A673 (cell line): Measurements from ENCODE around the gene GATA5. TPM values are rescaled to one million over a fixed set of nuclear protein-coding genes. Genes with fewer than 3 reads are reported as not detected.

ENCODE experiments used
- BruUV-seq: library from RNA; stranded (reverse); fragments of 400-500 nt; replicated peaks from 2 replicates; lab custom pipeline; 2021; lab: Mats Ljungman, UMichigan
- CTCF ChIA-PET: fragments of 300-600 bp; sonication (Branson Sonifier 250); formaldehyde crosslinking; loops from one replicate; lab custom pipeline; 2022; ENCODE audit warnings: antibody characterized with exemption; lab: Charles Lee
- POLR2A ChIA-PET: fragments of 300-600 bp; sonication (Branson Sonifier 250); formaldehyde crosslinking; loops from one replicate; lab custom pipeline; 2022; ENCODE audit warnings: antibody characterized with exemption; ENCODE audit not compliant: low non-redundant PET; lab: Charles Lee
- DNase-seq: peaks from one replicate; pipeline ENCODE4 v3.0.0-alpha.2; 2015; ENCODE audit warnings: low spot score
- H3K27ac ChIP-seq: fragments of 200-600 bp; sonication (generic); 2 replicates; pipeline ENCODE4 v1.5.1; 2016; ENCODE audit warnings: mixed run types, low read depth, mild to moderate bottlenecking, mixed read lengths, antibody characterized with exemption, low read length; ENCODE audit not compliant: poor library complexity, severe bottlenecking
- H3K27me3 ChIP-seq: fragments of 200-600 bp; sonication (generic); replicated peaks from 2 replicates; pipeline ENCODE4 v1.6.1; 2017; ENCODE audit warnings: mixed run types, low read depth, mild to moderate bottlenecking, mixed read lengths, antibody characterized with exemption, low read length; ENCODE audit not compliant: insufficient read depth, poor library complexity
- H3K36me3 ChIP-seq: fragments of 200-600 bp; sonication (generic); 2 replicates; pipeline ENCODE4 v1.6.1; 2016; ENCODE audit warnings: mixed run types, mild to moderate bottlenecking, mixed read lengths, antibody characterized with exemption, low read length; ENCODE audit not compliant: insufficient read depth, poor library complexity, severe bottlenecking
- H3K4me1 ChIP-seq: fragments of 200-600 bp; sonication (generic); 2 replicates; pipeline ENCODE4 v1.6.1; 2017; ENCODE audit warnings: mixed run types, mild to moderate bottlenecking, mixed read lengths, antibody characterized with exemption, low read length; ENCODE audit not compliant: insufficient read depth, poor library complexity, severe bottlenecking
- H3K4me3 ChIP-seq: fragments of 200-600 bp; sonication (generic); 2 replicates; pipeline ENCODE4 v1.5.1; 2016; ENCODE audit warnings: low read depth, mixed run types, mild to moderate bottlenecking, mixed read lengths, low read length; ENCODE audit not compliant: poor library complexity, severe bottlenecking
- H3K9me3 ChIP-seq: fragments of 200-600 bp; sonication (generic); 2 replicates; pipeline ENCODE4 v1.6.1; 2016; ENCODE audit warnings: mixed run types, low read depth, mild to moderate bottlenecking, mixed read lengths, antibody characterized with exemption, low read length; ENCODE audit not compliant: poor library complexity, severe bottlenecking
- CTCF ChIP-seq: fragments of 300-800, 200-600 bp; sonication (generic); conservative IDR thresholded peaks from 2 replicates; pipeline ENCODE4 v1.5.1; 2017; ENCODE audit warnings: low read depth, mild to moderate bottlenecking, antibody characterized with exemption, low read length, moderate library complexity, mixed read lengths
- EZH2 ChIP-seq: fragments of 200-600 bp; sonication (generic); IDR thresholded peaks from 2 replicates; pipeline ENCODE4 v1.6.1; 2017; ENCODE audit warnings: borderline replicate concordance, low read depth, mild to moderate bottlenecking, mixed read lengths, antibody characterized with exemption, low read length; ENCODE audit not compliant: poor library complexity, severe bottlenecking
- intact Hi-C: fragments of 100-400 bp; cut with micrococcal nuclease; formaldehyde crosslinking; loops from one replicate; pipeline ENCODE4 v1.10.0; 2022; ENCODE audit not compliant: unreplicated experiment
- total RNA-seq: library from RNA; stranded (reverse); gene quantifications from 2 replicates; pipeline ENCODE4 v1.2.3, GENCODE V29; 2021

Gene GATA5
- total RNA-seq, 1 experiment from 2014 or later: not detected

GRCh38 chr20:62472138-62472940, 3.5 kb downstream of the GATA5 start:
- intact Hi-C loops: no loop called here
- no TSS peak for BruUV-seq
- ChIA-PET POLR2A (no interaction called here), CTCF (no interaction called here)
- Histone ChIP-seq H3K36me3 (no peaks in the 10 kb centered on the region), H3K27me3 (peaks cover 93% of the 10 kb centered on the region), H3K4me1 (no peaks in the 10 kb centered on the region), H3K9me3 (no peaks in the 10 kb centered on the region), H3K27ac (no peak overlapping the region), H3K4me3 (no peak overlapping the region)
- TF ChIP-seq CTCF (no peak), EZH2 (no peak)
- DNase-seq: no peak

GRCh38 chr20:62470459-62470858, 5.3 kb downstream of the GATA5 start:
- Histone ChIP-seq H3K36me3 (no peaks in the 10 kb centered on the region), H3K4me1 (no peaks in the 10 kb centered on the region), H3K4me3 (no peak overlapping the region), H3K9me3 (no peaks in the 10 kb centered on the region), H3K27ac (no peak overlapping the region), H3K27me3 (peaks cover 87% of the 10 kb centered on the region)
- intact Hi-C loops: no loop called here
- POLR2A ChIA-PET: no interaction called here
- CTCF ChIA-PET: no interaction called here
- no TSS peak for BruUV-seq
- no peak for DNase-seq
- TF ChIP-seq CTCF (no peak), EZH2 (no peak)

GRCh38 chr20:62470001-62470400, 5.8 kb downstream of the GATA5 start:
- no peaks in the 10 kb centered on the region for H3K4me1 ChIP-seq
- TF ChIP-seq EZH2: peak; percentile 80
- no peak for TF ChIP-seq CTCF
- CTCF ChIA-PET: no interaction called here
- H3K9me3 ChIP-seq: no peaks in the 10 kb centered on the region
- H3K4me3 ChIP-seq: no peak overlapping the region
- peaks cover 82% of the 10 kb centered on the region for H3K27me3 ChIP-seq
- H3K36me3 ChIP-seq: no peaks in the 10 kb centered on the region
- no TSS peak for BruUV-seq
- intact Hi-C loops: no loop called here
- POLR2A ChIA-PET: no interaction called here
- no peak overlapping the region for H3K27ac ChIP-seq
- DNase-seq: no peak
